Endothelial cell of umbilical vein (primary cell): ENCODE results near the gene MRAS. TPM values are rescaled to one million over a fixed set of nuclear protein-coding genes. Genes with fewer than 3 reads are reported as not detected.

ENCODE experiments used
- BruUV-seq: library from RNA; stranded (reverse); fragments of 400-500 nt; replicated peaks from 2 replicates; lab custom pipeline; 2021; lab: Mats Ljungman, UMichigan
- CTCF ChIA-PET: fragments of 300-600, 350-600 bp; sonication (Branson Sonifier 250); formaldehyde crosslinking; loops from one replicate; lab custom pipeline; 2021; ENCODE audit warnings: antibody characterized with exemption, inconsistent platforms; lab: Charles Lee
- POLR2A ChIA-PET: fragments of 300-600, 350-600 bp; sonication (Branson Sonifier 250); formaldehyde crosslinking; loops from one replicate; lab custom pipeline; 2021; ENCODE audit warnings: antibody characterized with exemption, inconsistent platforms; lab: Charles Lee
- DNase-seq: peaks from one replicate; pipeline ENCODE4 v3.0.0-alpha.2; 2011; ENCODE audit warnings: low read depth, low spot score
- FAIRE-seq: peaks from 2 replicates; lab custom pipeline; 2011; peaks lifted over from hg19 to GRCh38; lab: Jason Lieb, UNC
- H2AFZ ChIP-seq: 2 replicates; pipeline ENCODE4 v1.6.0; 2012; ENCODE audit warnings: low read depth, low read length, control low read depth, inconsistent platforms
- H3K27ac ChIP-seq: 2 replicates; pipeline ENCODE4 v1.5.1; 2011; ENCODE audit warnings: low read depth, mild to moderate bottlenecking, control low read depth, low read length, moderate library complexity; ENCODE audit not compliant: insufficient read depth
- H3K27me3 ChIP-seq, 2 experiments: 2 replicates each; pipeline versions ENCODE4 v1.6.0 to v1.6.1; 2011; ENCODE audit warnings: low read length in 2 of 2, mixed read lengths in 1 of 2; ENCODE audit not compliant: control insufficient read depth in 2 of 2, insufficient read depth in 2 of 2
- H3K36me3 ChIP-seq, 2 experiments: 2 replicates in 1 of 2; 3 replicates in 1 of 2; pipeline ENCODE4 v1.5.1; 2011; ENCODE audit warnings: low read length in 2 of 2, mild to moderate bottlenecking in 1 of 2, moderate library complexity in 1 of 2; ENCODE audit not compliant: control insufficient read depth in 2 of 2, insufficient read depth in 2 of 2; ENCODE audit errors: extremely low read depth in 1 of 2
- H3K4me1 ChIP-seq: 3 replicates; pipeline ENCODE4 v1.5.1; 2011; ENCODE audit warnings: mild to moderate bottlenecking, low read length; ENCODE audit not compliant: control insufficient read depth, insufficient read depth; ENCODE audit errors: extremely low read depth
- H3K4me2 ChIP-seq: 2 replicates; pipeline ENCODE4 v1.6.1; 2011; ENCODE audit warnings: low read length, control low read depth, mixed read lengths; ENCODE audit not compliant: insufficient read depth
- H3K4me3 ChIP-seq, 3 experiments: fragments of 200-600 bp in 1 of 3; sonication (generic), shearing (Covaris generic) in 1 of 3; replicated peaks in 1 of 3; 2 replicates each; pipeline ENCODE4 v1.5.1; 2011 to 2016; ENCODE audit warnings: control low read depth in 3 of 3, low read length in 3 of 3, mild to moderate bottlenecking in 2 of 3, inconsistent platforms in 1 of 3, low read depth in 1 of 3, moderate library complexity in 1 of 3; ENCODE audit not compliant: insufficient read depth in 1 of 3
- H3K79me2 ChIP-seq: 2 replicates; pipeline ENCODE4 v1.6.0; 2012; ENCODE audit warnings: low read length, inconsistent platforms; ENCODE audit not compliant: control insufficient read depth, insufficient read depth
- H3K9ac ChIP-seq: replicated peaks from 2 replicates; pipeline ENCODE3; 2011; ENCODE audit warnings: low read length, control low read depth; ENCODE audit not compliant: insufficient read depth; ENCODE audit errors: extremely low read depth
- H3K9me1 ChIP-seq: replicated peaks from 3 replicates; pipeline ENCODE4 v1.6.0; 2011; ENCODE audit warnings: mild to moderate bottlenecking, low read length; ENCODE audit not compliant: control insufficient read depth, insufficient read depth; ENCODE audit errors: extremely low read depth
- H3K9me3 ChIP-seq: replicated peaks from 2 replicates; pipeline ENCODE4 v1.5.1; 2012; ENCODE audit warnings: low read length, inconsistent platforms; ENCODE audit not compliant: control insufficient read depth, insufficient read depth
- H4K20me1 ChIP-seq: replicated peaks from 2 replicates; pipeline ENCODE3; 2011; ENCODE audit warnings: mild to moderate bottlenecking, low read length; ENCODE audit not compliant: control insufficient read depth, insufficient read depth; ENCODE audit errors: extremely low read depth
- EZH2 ChIP-seq: IDR thresholded peaks from 2 replicates; pipeline ENCODE4 v1.6.1; 2012; ENCODE audit warnings: borderline replicate concordance, low read depth, mild to moderate bottlenecking, moderate library complexity, low read length, inconsistent platforms; ENCODE audit not compliant: severe bottlenecking
- FOS ChIP-seq: IDR thresholded peaks from 2 replicates; pipeline ENCODE4 v1.6.1; 2011; ENCODE audit warnings: mild to moderate bottlenecking, low read length, moderate library complexity, borderline replicate concordance; ENCODE audit not compliant: insufficient read depth
- GATA2 ChIP-seq: IDR thresholded peaks from 2 replicates; pipeline ENCODE4 v1.7.0; 2011; ENCODE audit warnings: low read depth, mild to moderate bottlenecking, moderate library complexity, mixed read lengths, low read length; ENCODE audit not compliant: insufficient read length, insufficient read depth
- JUN ChIP-seq: IDR thresholded peaks from 2 replicates; pipeline ENCODE4 v1.6.1; 2011; ENCODE audit warnings: borderline replicate concordance, low read depth; ENCODE audit not compliant: insufficient read length, insufficient read depth
- MAX ChIP-seq: IDR thresholded peaks from 2 replicates; pipeline ENCODE4 v1.6.1; 2011; ENCODE audit not compliant: insufficient read depth, insufficient read length
- MYC ChIP-seq: IDR thresholded peaks from one replicate; pipeline ENCODE4 v1.6.1; 2011; ENCODE audit warnings: mild to moderate bottlenecking, low read depth, low read length
- POLR2A ChIP-seq: IDR thresholded peaks from 2 replicates; pipeline ENCODE4 v1.6.1; 2012; ENCODE audit warnings: low read depth, mild to moderate bottlenecking, control low read depth, low read length
- dilution Hi-C: fragments of 300-500 bp; cut with MboI; formaldehyde crosslinking; loops from one replicate; pipeline ENCODE4 v1.15.0; 2019; ENCODE audit warnings: low sequenced_read_pairs; ENCODE audit not compliant: extremely low pct_ligation_motif_present
- intact Hi-C: fragments of 100-400 bp; cut with micrococcal nuclease; formaldehyde crosslinking; loops from one replicate; pipeline ENCODE4 v1.10.0; 2022
- polyA plus RNA-seq, 4 experiments: library from polyadenylated mRNA; depleted of rRNA in 3 of 4; stranded (reverse) in 3 of 4; unstranded in 1 of 4; fragments of >200 nt; gene quantifications; 2 replicates each; pipeline versions ENCODE4 v1.2.1 to v1.2.3, GENCODE V29; 2011 to 2012; ENCODE audit warnings: missing spikeins in 1 of 4
- total RNA-seq: library from RNA; stranded (reverse); gene quantifications from 2 replicates; pipeline ENCODE4 v1.2.3, GENCODE V29; 2021

The MRAS gene
- total and polyA plus RNA-seq, 2 donors (not counting 3 experiments of a cell fraction or from before 2014, with no cell fraction given), result 14.6 to 16.5 TPM

DNA sequence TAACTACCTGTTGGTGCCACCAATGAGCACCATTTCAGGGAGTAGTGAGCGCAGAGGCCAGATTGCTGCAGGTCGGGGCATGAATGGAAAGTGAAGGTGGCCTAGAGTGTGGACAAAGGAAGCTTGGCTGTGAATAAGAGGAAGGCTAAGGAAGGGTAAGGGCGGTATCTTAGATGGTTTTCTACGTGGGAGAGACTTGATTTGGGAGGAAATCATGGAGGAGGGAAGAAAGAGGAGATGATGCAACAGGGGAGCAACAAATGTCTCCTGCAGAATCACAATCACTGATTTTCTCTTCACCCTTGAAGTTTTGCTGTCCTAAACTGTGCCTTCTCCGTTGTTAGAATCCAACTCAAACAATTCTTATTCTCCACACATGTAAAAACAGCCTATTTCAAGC, 40.5 kb upstream of the MRAS start:
- intact Hi-C loops (no loop called here), dilution Hi-C loops (no loop called here)
- Histone ChIP-seq H3K4me1 (no peaks in the 10 kb centered on the region), H3K9me1 (no peaks in the 10 kb centered on the region), H3K9me3 (no peaks in the 10 kb centered on the region), H3K4me3 (no peak overlapping the region), H3K79me2 (no peaks in the 10 kb centered on the region), H3K27ac (no peak overlapping the region), H3K27me3 (peaks cover 0 to 11% of the 10 kb centered on the region in 2 experiments), H3K9ac (no peak overlapping the region), H2AFZ (no peak overlapping the region), H3K4me2 (no peak overlapping the region), H3K36me3 (no peaks in the 10 kb centered on the region), H4K20me1 (no peaks in the 10 kb centered on the region)
- FAIRE-seq (no peak), DNase-seq (no peak)
- ChIA-PET POLR2A (no interaction called here), CTCF (no interaction called here)
- TF ChIP-seq JUN, result no peak
- no peak for TF ChIP-seq GATA2
- TF ChIP-seq MYC, result no peak
- TF ChIP-seq MAX, result no peak
- TF ChIP-seq FOS, result no peak
- no peak for TF ChIP-seq POLR2A
- no peak for TF ChIP-seq EZH2
- BruUV-seq, result no TSS peak

DNA sequence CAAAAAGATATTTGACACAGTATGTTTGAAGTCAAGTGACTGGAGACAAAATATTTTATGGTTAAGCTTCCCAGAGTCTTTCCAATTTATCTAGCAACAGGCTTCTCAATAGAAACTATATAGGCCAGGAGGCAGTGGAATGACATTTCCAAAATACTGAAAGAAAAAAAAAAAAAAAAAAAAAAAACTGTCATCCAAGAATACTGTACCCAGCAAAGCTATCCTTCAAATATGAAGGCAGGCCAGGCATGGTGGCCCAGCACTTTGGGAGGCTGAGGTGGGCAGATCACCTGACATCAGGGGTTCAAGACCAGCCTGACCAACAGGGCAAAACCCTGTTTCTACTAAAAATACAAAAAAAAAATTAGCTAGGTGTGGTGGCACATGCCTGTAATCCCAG, 39.6 kb upstream of the MRAS start:
- H4K20me1 ChIP-seq, result no peaks in the 10 kb centered on the region
- DNase-seq, result no peak
- dilution Hi-C loops, result no loop called here
- H3K4me1 ChIP-seq, result no peaks in the 10 kb centered on the region
- no peak overlapping the region for H3K9ac ChIP-seq
- H3K27ac ChIP-seq, result no peak overlapping the region
- ChIA-PET CTCF (interaction anchor here (0.7 kb wide), 1 partner anchor 44 kb away, joined by 4 read pairs; no protein-coding TSS in a partner anchor), POLR2A (no interaction called here)
- no peak overlapping the region for H3K4me3 ChIP-seq
- FAIRE-seq, result no peak
- intact Hi-C loops, result no loop called here
- no peak overlapping the region for H3K4me2 ChIP-seq
- no peaks in the 10 kb centered on the region for H3K9me1 ChIP-seq
- no peaks in the 10 kb centered on the region for H3K9me3 ChIP-seq
- BruUV-seq, result no TSS peak
- TF ChIP-seq JUN, result no peak
- no peaks in the 10 kb centered on the region for H3K36me3 ChIP-seq
- H3K79me2 ChIP-seq, result no peaks in the 10 kb centered on the region
- H2AFZ ChIP-seq, result no peak overlapping the region
- peaks cover 0 to 11% of the 10 kb centered on the region in 2 experiments for H3K27me3 ChIP-seq
